H54 (cell line): Measurements from ENCODE around the gene XRN2.

ENCODE experiments used
- DNase-seq: peaks from one replicate; pipeline ENCODE4 v3.0.0; 2011; ENCODE audit warnings: low spot score, mixed read lengths; ENCODE audit not compliant: insufficient read length
- FAIRE-seq: peaks from 3 replicates; lab custom pipeline; 2011; peaks lifted over from hg19 to GRCh38; lab: Jason Lieb, UNC
- POLR2A ChIP-seq: IDR thresholded peaks from 2 replicates; pipeline ENCODE4 v1.6.1; 2011; ENCODE audit warnings: low read depth, mild to moderate bottlenecking, low read length

The XRN2 gene

DNA sequence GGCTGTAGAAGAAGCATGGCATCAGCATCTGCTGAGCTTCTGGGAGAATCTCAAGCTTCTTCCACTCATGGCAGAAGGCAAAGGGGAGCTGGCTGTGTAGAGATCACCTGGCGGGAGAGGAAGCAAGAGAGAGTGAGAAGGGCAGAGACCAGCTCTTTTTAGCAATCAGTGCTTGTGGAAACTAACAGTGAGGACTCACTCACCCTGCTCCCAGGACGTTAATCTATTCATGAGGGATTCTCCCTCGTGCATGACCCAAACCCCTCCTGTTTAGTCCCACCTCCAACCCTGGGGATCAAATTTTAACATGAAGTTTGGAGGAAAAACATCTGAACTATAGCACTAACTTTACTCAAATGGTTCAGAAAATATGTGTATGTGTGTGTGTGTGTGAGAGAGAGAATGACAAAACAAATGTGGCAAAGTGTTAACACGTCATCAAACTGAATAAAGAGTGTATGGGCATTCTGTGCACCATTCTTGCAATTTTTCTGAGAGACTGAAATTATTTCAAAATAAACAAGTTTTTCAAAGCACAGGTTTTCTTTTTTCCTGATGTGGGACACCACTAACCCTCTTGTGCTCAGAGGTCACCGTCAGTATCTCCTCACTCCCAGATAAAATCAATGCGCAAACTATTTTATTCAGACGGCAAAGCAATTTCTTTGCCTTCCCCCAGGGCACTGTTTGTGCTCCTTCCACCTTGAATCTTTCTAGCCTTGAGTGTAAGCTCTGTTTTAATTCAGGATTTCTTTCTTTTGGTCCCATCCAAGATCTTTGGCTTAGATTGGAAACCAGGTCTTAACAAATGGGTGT is 23.2 kb upstream of the XRN2 start:
- DNase-seq (no peak), FAIRE-seq (no peak)
- no peak for TF ChIP-seq POLR2A

DNA sequence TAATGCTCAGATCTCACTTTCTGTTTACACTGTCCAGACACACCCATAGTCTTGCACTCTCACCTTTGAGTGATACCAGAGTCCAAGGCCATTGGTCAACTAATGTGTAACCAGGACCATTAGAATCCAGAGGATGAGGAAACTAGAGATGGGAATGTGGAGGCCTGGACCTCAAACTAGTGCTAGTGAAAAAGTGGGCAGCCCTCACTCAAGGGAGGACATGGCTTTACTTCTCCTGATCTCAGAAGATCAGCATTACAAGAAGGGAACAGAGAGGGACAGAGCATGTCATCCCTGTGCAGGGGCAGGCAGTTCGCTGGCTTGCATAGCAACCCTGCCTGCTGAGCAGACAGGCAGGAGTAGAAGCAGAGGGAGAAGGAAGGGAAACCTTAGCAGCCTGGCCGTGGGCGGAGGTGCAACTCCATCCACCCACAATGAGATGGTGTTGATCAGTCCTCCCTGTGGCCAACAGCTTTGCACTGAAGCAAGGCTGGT is 22.6 kb upstream of the XRN2 start:
- DNase-seq: no peak
- FAIRE-seq: no peak
- no peak for TF ChIP-seq POLR2A

DNA sequence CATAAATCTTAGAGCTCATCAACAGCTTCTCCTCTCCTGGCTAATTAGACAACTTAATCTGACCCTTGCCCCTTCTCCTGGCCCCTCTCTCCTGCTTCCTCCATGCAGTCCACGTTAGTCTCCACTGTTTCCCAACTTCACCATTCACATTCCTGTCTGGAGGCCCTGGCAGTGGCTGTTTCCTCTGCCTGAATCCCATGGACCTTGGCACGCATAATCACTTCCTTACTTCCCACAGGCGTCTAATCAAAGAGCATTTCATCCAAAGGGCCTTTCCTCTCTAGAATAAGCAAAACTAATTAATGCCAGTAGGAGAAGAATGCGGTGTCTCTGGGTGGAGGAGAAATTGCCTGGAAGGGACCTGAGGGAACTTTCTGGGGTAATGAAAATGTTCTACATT is 16.4 kb upstream of the XRN2 start:
- no peak for TF ChIP-seq POLR2A
- DNase-seq (no peak), FAIRE-seq (no peak)

DNA sequence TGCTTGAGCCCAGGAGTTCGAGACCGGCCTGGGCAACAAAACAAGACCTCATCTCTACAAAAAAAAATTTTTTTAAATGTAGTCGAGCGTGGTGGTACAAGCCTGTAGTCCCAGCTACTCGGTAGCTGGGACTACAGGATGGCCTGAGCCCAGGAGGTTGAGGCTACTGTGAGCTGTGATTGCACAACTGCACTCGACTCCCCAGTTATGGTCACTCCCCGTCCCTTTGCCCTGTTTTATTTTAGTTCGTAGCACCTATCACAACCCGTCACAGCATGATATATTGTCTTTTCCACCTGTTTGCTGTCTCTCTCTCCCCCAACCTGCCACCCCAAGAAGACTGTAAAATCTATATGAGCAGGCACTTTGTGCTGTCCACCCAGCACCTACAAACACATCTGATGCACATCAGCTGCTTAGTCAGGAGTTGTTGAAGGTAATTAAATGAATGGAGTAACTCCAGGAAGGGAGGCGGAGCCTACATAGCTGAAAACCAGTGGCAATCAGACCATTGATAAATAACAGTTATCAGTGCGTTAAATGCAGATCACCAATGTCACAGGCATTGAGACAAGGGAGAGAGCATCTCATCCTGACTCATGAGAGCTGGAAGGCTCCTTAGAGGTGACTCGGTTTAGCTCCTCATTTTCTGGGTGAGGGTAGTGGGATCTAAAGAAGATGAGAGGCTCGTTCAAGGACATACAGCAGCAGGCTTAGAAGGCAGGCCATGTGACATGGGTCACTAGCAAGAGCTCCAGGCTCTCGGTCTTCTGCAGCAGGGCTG is 14.4 kb upstream of the XRN2 start:
- no peak for FAIRE-seq
- TF ChIP-seq POLR2A: no peak

DNA sequence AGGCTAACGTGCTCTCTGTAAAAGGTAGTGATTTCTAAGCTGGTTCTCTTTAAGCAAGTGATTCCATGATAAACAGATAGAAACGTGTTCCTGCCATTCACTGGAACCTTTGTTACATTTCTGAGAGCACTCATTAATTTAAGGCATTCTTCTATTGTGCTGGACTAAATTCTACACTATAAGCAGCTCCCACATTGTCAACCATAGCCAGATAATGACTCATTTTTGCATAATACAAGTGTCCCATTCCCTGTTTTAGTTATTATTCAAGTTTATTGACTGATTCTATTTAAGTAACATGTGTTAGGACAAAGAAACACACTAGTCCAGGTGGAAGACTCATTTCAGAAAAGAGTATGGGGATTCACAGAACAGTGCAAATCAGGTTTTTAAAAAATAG is 13.5 kb upstream of the XRN2 start:
- FAIRE-seq (no peak), DNase-seq (no peak)
- TF ChIP-seq POLR2A: no peak

More for the DNA sequence above, 14.4 kb upstream of the XRN2 start:
- no peak for DNase-seq

DNA sequence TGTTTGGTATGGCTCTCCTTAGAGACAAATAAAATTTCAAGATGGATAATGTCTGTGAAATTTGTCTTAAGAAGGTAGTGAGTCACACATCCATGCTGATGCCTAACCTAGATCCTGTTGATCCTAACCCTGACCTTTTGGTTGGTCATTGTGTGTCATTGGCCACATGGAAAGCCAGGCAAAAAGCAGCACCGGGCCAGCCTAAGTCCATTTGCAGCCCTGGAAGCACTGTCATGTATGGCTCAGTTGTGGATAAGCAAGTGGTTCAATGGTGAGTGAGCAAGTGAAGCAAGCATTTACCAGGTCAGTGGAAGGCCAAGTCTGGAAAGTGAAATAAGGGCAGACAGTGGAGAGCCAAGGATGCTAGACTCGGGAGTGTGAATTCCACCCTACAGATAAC is 12.1 kb upstream of the XRN2 start:
- DNase-seq (peak; percentile 53), FAIRE-seq (peak; percentile 57)
- no peak for TF ChIP-seq POLR2A

DNA sequence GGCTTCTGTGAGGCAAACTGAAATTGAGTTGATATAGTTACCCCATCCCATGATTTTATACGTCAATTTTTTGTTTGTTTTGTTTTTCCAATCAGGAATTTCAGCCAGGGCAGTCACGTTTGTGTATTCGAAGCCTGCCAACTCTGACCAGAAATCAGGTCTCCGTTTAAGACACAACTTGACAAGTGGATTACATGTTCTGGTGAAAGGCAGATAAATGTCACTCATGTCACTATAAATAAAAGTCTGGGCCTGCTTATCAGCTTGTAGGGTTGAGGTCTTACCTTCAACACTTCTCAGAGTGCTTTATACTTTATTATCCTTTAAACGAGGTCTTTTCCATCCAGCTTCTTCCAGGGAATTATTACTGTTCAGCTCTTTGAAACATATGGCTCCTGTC is 8.4 kb upstream of the XRN2 start:
- DNase-seq (no peak), FAIRE-seq (no peak)
- TF ChIP-seq POLR2A: no peak

DNA sequence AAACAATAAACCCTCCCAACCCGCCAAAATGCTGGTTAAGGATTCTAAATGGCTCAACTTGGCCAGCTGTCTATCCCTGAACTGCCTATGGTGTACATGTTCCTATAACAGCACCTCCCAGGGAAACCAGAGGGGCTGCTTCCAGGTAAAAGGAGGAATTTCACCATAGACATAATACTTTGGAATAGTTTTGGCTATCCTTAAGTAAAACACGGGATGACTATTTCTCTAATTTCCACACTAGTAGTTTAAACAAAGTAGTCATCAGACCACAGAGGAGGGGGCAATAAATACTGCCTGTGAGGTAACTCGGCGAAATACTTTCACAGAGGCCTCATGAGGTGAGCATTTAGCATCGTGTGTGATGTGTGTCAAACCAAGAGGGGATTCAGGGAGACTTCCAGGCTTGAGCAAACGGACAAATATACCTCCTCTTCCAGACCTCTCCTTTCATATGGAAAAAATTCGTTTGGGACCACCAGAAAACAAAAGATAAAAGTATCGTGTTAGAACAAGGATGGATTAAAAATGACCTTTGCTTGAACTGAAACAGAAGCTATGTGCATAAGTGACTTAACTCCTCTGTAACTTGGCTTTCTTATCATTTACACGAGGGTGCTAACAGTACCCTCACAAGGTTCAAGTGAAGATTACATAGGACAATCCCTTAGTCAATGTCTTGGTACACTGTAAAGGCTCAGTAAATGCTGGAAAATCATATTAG is 1.0 kb upstream of the XRN2 start:
- FAIRE-seq (no peak), DNase-seq (no peak)
- TF ChIP-seq POLR2A: no peak

DNA sequence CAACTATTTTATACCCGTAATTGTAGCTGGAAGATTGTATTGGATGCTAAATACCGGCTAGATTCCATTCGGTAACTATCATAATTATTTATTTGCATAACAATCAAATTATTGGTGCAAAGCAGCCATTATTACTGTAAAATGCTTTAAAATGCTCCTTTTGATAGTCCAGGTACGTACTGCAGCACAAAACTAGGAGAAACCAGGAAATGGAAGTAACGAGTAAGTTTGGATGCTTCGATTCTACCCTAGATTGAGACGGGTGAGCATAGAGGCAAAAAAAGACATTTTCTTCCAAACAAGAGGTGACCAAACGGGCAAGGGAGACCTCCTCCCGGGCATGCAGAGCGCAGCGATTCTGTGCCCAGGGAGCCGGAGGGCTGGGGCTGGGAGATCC is 469 bp upstream of the XRN2 start:
- FAIRE-seq (no peak), DNase-seq (peak; percentile 15)
- no peak for TF ChIP-seq POLR2A

DNA sequence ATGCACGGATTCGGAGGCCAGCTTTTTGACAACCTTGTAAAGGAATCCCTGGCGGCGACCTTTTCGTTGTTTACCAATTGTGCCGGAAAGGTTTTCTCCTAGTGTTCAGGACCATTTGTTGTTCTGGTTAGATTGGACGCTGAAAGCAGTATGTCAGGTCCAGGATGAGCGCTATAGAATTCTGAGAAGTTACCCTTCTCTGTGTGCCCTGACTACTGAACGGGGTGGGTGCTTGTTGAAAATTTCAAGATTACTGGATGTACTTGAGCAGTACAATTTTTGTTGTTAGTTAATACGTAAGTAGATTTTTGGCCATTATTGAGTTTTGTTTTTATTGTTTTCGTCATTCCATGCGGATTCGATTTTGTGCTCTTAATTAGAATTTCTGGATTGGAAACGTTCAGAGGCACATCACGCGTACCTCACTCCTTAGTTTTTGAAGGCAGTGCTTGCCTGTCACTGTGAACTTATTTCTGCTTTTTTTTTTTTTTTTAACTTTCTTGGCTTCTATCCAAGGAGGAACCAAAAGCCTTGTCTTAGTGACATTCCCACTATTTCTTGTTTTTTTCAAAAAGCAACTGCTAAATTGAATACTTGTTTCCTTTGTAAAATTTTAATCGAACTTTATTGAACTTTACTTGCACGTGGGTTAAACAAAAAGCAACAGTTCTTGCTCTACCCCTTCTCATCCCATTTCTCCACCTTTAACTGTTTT is 898 bp downstream of the XRN2 start:
- DNase-seq (no peak), FAIRE-seq (no peak)
- TF ChIP-seq POLR2A: no peak

DNA sequence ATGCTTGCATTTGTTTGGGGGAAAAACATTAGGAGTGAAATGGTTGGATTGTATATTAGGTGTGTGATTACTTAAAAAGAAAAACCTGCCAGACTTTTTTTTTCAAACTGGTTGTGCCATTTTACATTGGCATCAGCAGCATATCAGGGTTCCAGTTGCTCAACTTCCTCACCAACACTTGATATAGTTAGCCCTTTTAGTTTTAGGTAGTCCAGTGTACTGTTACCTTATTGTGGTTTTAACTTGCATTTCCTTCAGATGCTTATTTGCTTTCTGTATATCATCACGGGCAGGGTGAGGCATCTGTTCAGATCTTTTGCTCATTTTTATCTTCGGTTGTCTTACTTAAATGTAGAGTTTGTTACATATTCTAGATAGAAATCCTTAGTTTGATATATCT is 5.2 kb downstream of the XRN2 start:
- DNase-seq (no peak), FAIRE-seq (no peak)
- TF ChIP-seq POLR2A: no peak

DNA sequence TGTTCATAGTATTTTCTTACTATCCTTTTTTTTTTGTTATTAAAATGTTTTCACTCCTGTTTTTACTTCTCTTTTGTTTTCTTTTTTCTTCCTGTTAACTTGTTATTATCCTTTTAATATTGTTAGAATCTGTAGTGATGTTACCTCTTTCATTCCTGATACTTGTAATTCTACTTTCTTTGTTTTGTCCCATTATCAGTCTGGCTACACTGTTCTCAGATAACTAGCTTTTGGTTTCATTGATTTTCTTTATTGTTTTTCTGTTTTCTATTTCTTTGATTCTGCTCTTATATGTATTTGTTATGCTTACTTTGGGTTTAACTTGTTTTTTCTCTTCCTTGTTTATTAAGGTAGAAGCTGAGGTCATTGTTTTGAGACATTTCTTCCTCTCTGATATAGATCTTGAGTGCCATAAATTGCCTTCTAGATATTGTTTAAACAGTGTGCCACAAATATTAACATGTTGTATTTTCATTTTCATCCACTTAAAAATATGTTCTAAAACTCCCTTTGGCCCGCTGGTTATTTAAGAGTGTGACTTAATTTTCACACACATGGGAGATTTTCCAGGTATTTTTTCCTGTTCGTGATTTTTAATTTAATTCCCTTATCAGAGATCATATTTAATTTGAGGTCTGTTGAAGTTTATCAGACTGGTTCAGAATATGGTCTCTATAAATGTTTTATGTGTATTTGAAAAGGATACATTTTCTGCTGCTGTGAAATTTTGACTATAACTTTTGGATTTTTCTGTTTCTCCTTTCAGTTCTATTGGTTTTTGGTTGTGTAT is 6.7 kb downstream of the XRN2 start:
- no peak for FAIRE-seq
- no peak for DNase-seq
- TF ChIP-seq POLR2A: no peak
